ENCODE measurements around the gene ALX4. TPM values are rescaled to one million over a fixed set of nuclear protein-coding genes. Genes with fewer than 3 reads are reported as not detected.

Gene ALX4
- total and polyA plus RNA-seq, 7 donors: 0.04 to 0.23 (median 0.14) TPM; not detected in 1

- WGBS, 3 donors: 95 to 100% (median 97%) methylated on average over 1 of the region's 1 CpG
- TF ChIP-seq, protein P1, sequence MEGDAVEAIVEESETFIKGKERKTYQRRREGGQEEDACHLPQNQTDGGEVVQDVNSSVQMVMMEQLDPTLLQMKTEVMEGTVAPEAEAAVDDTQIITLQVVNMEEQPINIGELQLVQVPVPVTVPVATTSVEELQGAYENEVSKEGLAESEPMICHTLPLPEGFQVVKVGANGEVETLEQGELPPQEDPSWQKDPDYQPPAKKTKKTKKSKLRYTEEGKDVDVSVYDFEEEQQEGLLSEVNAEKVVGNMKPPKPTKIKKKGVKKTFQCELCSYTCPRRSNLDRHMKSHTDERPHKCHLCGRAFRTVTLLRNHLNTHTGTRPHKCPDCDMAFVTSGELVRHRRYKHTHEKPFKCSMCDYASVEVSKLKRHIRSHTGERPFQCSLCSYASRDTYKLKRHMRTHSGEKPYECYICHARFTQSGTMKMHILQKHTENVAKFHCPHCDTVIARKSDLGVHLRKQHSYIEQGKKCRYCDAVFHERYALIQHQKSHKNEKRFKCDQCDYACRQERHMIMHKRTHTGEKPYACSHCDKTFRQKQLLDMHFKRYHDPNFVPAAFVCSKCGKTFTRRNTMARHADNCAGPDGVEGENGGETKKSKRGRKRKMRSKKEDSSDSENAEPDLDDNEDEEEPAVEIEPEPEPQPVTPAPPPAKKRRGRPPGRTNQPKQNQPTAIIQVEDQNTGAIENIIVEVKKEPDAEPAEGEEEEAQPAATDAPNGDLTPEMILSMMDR (IDR thresholded peaks at IDR 0.05): no peak
- ATAC-seq (no peak), DNase-seq (no peak)
- H3K36me3 ChIP-seq (ENCODE audit: insufficient read depth in 1 of 2, low read depth in 1 of 2): peaks cover 0 to 4% of the 10 kb centered on the region in 2 donors
- H3K9me3 ChIP-seq: no peaks in the 10 kb centered on the region
- intact Hi-C loops (cut with DNase I): no loop called here
- no peaks in the 10 kb centered on the region for H3K27me3 ChIP-seq (ENCODE audit: insufficient read depth in 3 of 3, low read length in 2 of 3)
- H3K4me3 ChIP-seq: no peak overlapping the region
- H3K27ac ChIP-seq: no peak overlapping the region
- no peaks in the 10 kb centered on the region for H3K4me1 ChIP-seq
Measured at GRCh38 chr11:44213148-44213547, 96.8 kb downstream of the ALX4 start.

- Histone ChIP-seq H3K9me3 (no peaks in the 10 kb centered on the region), H3K4me1 (no peaks in the 10 kb centered on the region), H3K27ac (no peak overlapping the region), H3K4me3 (no peak overlapping the region), H3K36me3 (ENCODE audit: insufficient read depth in 1 of 2, low read depth in 1 of 2) (peaks cover 0 to 11% of the 10 kb centered on the region in 2 donors), H3K27me3 (ENCODE audit: insufficient read depth in 3 of 3, low read length in 2 of 3) (no peaks in the 10 kb centered on the region)
- TF ChIP-seq, protein P1 (IDR thresholded peaks at IDR 0.05): no peak
- WGBS, 3 donors: 96 to 99% (median 98%) methylated on average over 6 of the region's 6 CpGs
- no peak for ATAC-seq
- no peak for DNase-seq
- intact Hi-C loops (cut with DNase I): no loop called here
Measured at GRCh38 chr11:44212128-44212527, 97.8 kb downstream of the ALX4 start.

Other genes starting within 250 kb of the ALX4 start
- gene ACCS, start 243.9 kb downstream of the ALX4 start, total RNA-seq: 1 to 10 TPM; 3.5 to 7.1 (median 3.8) TPM
- 1 to 10 TPM; 1.5 to 5.9 (median 1.8) TPM for gene ACCS, start 243.9 kb downstream of the ALX4 start, polyA plus RNA-seq
- gene EXT2, start 214.5 kb downstream of the ALX4 start, total RNA-seq: 10 to 100 TPM; 21.4 to 23.5 (median 21.6) TPM
- gene EXT2, start 214.5 kb downstream of the ALX4 start, polyA plus RNA-seq: 10 to 100 TPM; 11.0 to 15.1 (median 13.1) TPM